Body of pancreas (tissue), 4 donors: ENCODE measurements around the gene MAB21L2.

ENCODE experiments used
- CTCF ChIP-seq, 7 experiments: fragments of 450-650 bp in 4 of 7; fragments of 200-600 bp in 3 of 7; sonication (generic) in 3 of 7; IDR thresholded peaks; one replicate each; pipeline ENCODE4 v1.5.1; 2016 to 2019; ENCODE audit warnings: antibody characterized with exemption in 7 of 7
- POLR2A ChIP-seq, 3 donors: fragments of 450-650 bp; IDR thresholded peaks; one replicate each; pipeline ENCODE4 v1.6.1; 2016; ENCODE audit warnings: antibody characterized with exemption in 3 of 3, mild to moderate bottlenecking in 2 of 3

- TF ChIP-seq CTCF (IDR thresholded peaks at IDR 0.05) = no peak
- TF ChIP-seq POLR2A (IDR thresholded peaks at IDR 0.05) = no peak
Observed at GRCh38 chr4:150588316-150588715, 6.4 kb downstream of the MAB21L2 start.
